Vagina (tissue), 2 donors: ENCODE data around the gene DOLK.

ENCODE experiments used
- CTCF ChIP-seq, 3 experiments: fragments of 450-650 bp in 2 of 3; fragments of 200-600 bp in 1 of 3; sonication (generic) in 1 of 3; IDR thresholded peaks; one replicate each; pipeline ENCODE4 v1.5.1; 2017 to 2019; ENCODE audit warnings: antibody characterized with exemption in 3 of 3, mild to moderate bottlenecking in 2 of 3, moderate library complexity in 2 of 3
- POLR2A ChIP-seq, 2 donors: fragments of 450-650 bp; IDR thresholded peaks; one replicate each; pipeline ENCODE4 v1.6.1; 2017; ENCODE audit warnings: antibody characterized with exemption in 2 of 2, mild to moderate bottlenecking in 2 of 2, moderate library complexity in 2 of 2

DNA sequence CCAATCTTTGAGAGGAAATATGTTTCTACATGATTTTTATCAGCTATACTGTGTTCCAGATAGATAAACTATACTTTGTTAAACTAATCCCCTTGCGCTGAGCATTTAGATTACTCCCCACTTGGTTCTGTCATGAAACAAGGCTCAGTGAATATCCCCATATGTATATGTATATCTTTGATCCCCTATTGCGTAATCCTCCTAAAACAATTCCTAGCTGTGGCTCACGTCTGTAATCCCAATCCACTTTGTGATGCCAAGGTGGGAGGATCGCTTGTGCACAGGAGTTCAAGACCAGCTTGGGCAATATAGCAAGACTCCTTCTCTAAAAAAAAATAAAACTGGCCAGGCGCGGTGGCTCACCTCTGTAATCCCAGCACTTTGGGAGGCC, 23.9 kb downstream of the DOLK start:
- TF ChIP-seq CTCF (IDR thresholded peaks at IDR 0.05) (no peak), POLR2A (IDR thresholded peaks at IDR 0.05) (no peak)
